Kidney (tissue), 14 donors: ENCODE measurements around the gene PALLD. TPM values are rescaled to one million over a fixed set of nuclear protein-coding genes. Genes with fewer than 3 reads are reported as not detected.

Experiments
- DNase-seq, 5 donors: peaks; one replicate each; pipeline ENCODE4 v3.0.0-alpha.2; 2013 to 2020
- FAIRE-seq: peaks from 2 replicates; lab custom pipeline; 2012; peaks lifted over from hg19 to GRCh38; lab: Jason Lieb, UNC
- H3K27ac ChIP-seq, 2 donors: one replicate each; pipeline ENCODE4 v1.7.0; 2013; ENCODE audit warnings: low read depth in 2 of 2, low read length in 2 of 2, inconsistent platforms in 1 of 2
- H3K27me3 ChIP-seq: one replicate; pipeline ENCODE4 v1.7.1; 2013; ENCODE audit warnings: low read length, inconsistent platforms; ENCODE audit not compliant: control insufficient read depth, insufficient read depth
- H3K36me3 ChIP-seq, 3 donors: one replicate each; pipeline versions ENCODE4 v1.7.0 to v1.7.1; 2013; ENCODE audit warnings: low read length in 3 of 3, control low read depth in 1 of 3, inconsistent platforms in 1 of 3; ENCODE audit not compliant: insufficient read depth in 3 of 3, control insufficient read depth in 2 of 3
- H3K4me1 ChIP-seq, 3 donors: one replicate each; pipeline versions ENCODE4 v1.7.0 to v1.7.1; 2013; ENCODE audit warnings: low read length in 3 of 3, inconsistent platforms in 1 of 3, low read depth in 1 of 3; ENCODE audit not compliant: control insufficient read depth in 2 of 3, insufficient read depth in 2 of 3
- H3K4me3 ChIP-seq, 3 donors: one replicate each; pipeline versions ENCODE4 v1.7.0 to v1.8.1; 2013; ENCODE audit warnings: low read length in 3 of 3, control low read depth in 1 of 3, inconsistent platforms in 1 of 3
- H3K9ac ChIP-seq, 3 donors: one replicate each; pipeline versions ENCODE4 v1.7.0 to v1.7.1; 2013; ENCODE audit warnings: low read length in 3 of 3, control low read depth in 1 of 3, inconsistent platforms in 1 of 3
- H3K9me3 ChIP-seq, 3 donors: one replicate each; pipeline versions ENCODE4 v1.7.0 to v1.7.1; 2013; ENCODE audit warnings: low read length in 3 of 3, control low read depth in 1 of 3, inconsistent platforms in 1 of 3; ENCODE audit not compliant: control insufficient read depth in 2 of 3, insufficient read depth in 1 of 3
- intact Hi-C: fragments of 100-400 bp; cut with DNase I; formaldehyde crosslinking; loops from one replicate; pipeline ENCODE4 v1.11.1; 2022
- polyA plus RNA-seq: library from polyadenylated mRNA; stranded (reverse); fragments of 350-450 nt; fragmentation: Illumina TruSeq; extraction: RNeasy Lipid Tissue Mini Kit (QIAGEN cat#74804); gene quantifications from one replicate; pipeline ENCODE4 v1.2.3, GENCODE V29; 2014; ENCODE audit warnings: low read depth, low replicate concordance; ENCODE audit not compliant: insufficient read depth
- total RNA-seq: library from RNA; stranded (reverse); fragmentation: NEBNext Ultra II Directional; extraction: Animal tissue kit (Norgen Biotek cat#: 25700); gene quantifications from one replicate; pipeline ENCODE4 v1.2.1, GENCODE V29; 2021
- TF ChIP-seq, protein P1 (sequence below): IDR thresholded peaks from 3 replicates; pipeline ENCODE4 v1.5.1; 2012; ENCODE audit warnings: mild to moderate bottlenecking, moderate library complexity, borderline replicate concordance; ENCODE audit not compliant: insufficient read depth; ENCODE audit errors: extremely low read depth
- donor health status: control.
- donor health status: control.
- donor health status: control.
- donor health status: control.
- donor health status: control.
- donor health status: DM: yes; HTN: yes; CAD: no.
- donor health status: Normal renal cell carcinoma (clear cell type).

The PALLD gene
- total and polyA plus RNA-seq, 2 donors from 2014 or later = 43.4 to 120 TPM

GRCh38 chr4:168487282-168488035 lies 9.4 kb upstream of the PALLD start:
- Histone ChIP-seq H3K36me3 (no peaks in the 10 kb centered on the region), H3K9me3 (no peaks in the 10 kb centered on the region), H3K4me3 (no peak overlapping the region), H3K27me3 (no peaks in the 10 kb centered on the region), H3K9ac (no peak overlapping the region), H3K27ac (no peak overlapping the region), H3K4me1 (no peaks in the 10 kb centered on the region)
- TF ChIP-seq, protein P1, sequence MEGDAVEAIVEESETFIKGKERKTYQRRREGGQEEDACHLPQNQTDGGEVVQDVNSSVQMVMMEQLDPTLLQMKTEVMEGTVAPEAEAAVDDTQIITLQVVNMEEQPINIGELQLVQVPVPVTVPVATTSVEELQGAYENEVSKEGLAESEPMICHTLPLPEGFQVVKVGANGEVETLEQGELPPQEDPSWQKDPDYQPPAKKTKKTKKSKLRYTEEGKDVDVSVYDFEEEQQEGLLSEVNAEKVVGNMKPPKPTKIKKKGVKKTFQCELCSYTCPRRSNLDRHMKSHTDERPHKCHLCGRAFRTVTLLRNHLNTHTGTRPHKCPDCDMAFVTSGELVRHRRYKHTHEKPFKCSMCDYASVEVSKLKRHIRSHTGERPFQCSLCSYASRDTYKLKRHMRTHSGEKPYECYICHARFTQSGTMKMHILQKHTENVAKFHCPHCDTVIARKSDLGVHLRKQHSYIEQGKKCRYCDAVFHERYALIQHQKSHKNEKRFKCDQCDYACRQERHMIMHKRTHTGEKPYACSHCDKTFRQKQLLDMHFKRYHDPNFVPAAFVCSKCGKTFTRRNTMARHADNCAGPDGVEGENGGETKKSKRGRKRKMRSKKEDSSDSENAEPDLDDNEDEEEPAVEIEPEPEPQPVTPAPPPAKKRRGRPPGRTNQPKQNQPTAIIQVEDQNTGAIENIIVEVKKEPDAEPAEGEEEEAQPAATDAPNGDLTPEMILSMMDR = no peak
- intact Hi-C loops = no loop called here
- DNase-seq = no peak
- no peak for FAIRE-seq

GRCh38 chr4:168488869-168489274 lies 8.0 kb upstream of the PALLD start:
- no peak for DNase-seq
- TF ChIP-seq, protein P1 = no peak

GRCh38 chr4:168489616-168490015 lies 7.2 kb upstream of the PALLD start:
- TF ChIP-seq, protein P1 = no peak
- no peak overlapping the region for H3K4me3 ChIP-seq
- no peaks in the 10 kb centered on the region for H3K27me3 ChIP-seq
- no peak overlapping the region for H3K9ac ChIP-seq
- FAIRE-seq = no peak
- H3K36me3 ChIP-seq = no peaks in the 10 kb centered on the region
- H3K9me3 ChIP-seq = no peaks in the 10 kb centered on the region
- intact Hi-C loops = no loop called here
- H3K4me1 ChIP-seq = no peaks in the 10 kb centered on the region
- no peak for DNase-seq
- no peak overlapping the region for H3K27ac ChIP-seq

More at GRCh38 chr4:168488869-168489274, 8.0 kb upstream of the PALLD start:
- no peaks in the 10 kb centered on the region for H3K9me3 ChIP-seq
- intact Hi-C loops = no loop called here
- H3K36me3 ChIP-seq = no peaks in the 10 kb centered on the region
- no peaks in the 10 kb centered on the region for H3K27me3 ChIP-seq
- H3K9ac ChIP-seq = no peak overlapping the region
- H3K27ac ChIP-seq = no peak overlapping the region
- H3K4me1 ChIP-seq = no peaks in the 10 kb centered on the region
- FAIRE-seq = no peak
- no peak overlapping the region for H3K4me3 ChIP-seq
